ENCODE data around the gene FOXO3. TPM values are rescaled to one million over a fixed set of nuclear protein-coding genes. Genes with fewer than 3 reads are reported as not detected.

FOXO3 gene
- total RNA-seq, 1 experiment from 2014 or later = 10.5 TPM

- Histone ChIP-seq H3K9me3 (ENCODE audit: low read length) (no peaks in the 10 kb centered on the region), H3K4me1 (ENCODE audit: low read length) (peaks cover 2% of the 10 kb centered on the region; the same call in 1 of the 2 replicates), H3K36me3 (ENCODE audit: insufficient read depth, low read length) (no peaks in the 10 kb centered on the region), H3K4me3 (ENCODE audit: low read length) (no peak overlapping the region), H4K20me1 (ENCODE audit: insufficient read depth, low read depth, low read length) (peaks cover 57% of the 10 kb centered on the region), H2AFZ (ENCODE audit: low read length) (no peak overlapping the region), H3K9me2 (replicated peaks; ENCODE audit: insufficient read depth, low read length) (no peaks in the 10 kb centered on the region), H3K4me2 (ENCODE audit: low read depth, low read length, poor library complexity, severe bottlenecking) (no peak overlapping the region), H3K9ac (ENCODE audit: low read length) (no peak overlapping the region), H3K27ac (ENCODE audit: low read length) (no peak overlapping the region), H3K27me3 (ENCODE audit: low read length) (no peaks in the 10 kb centered on the region), H3K79me2 (ENCODE audit: low read length) (no peaks in the 10 kb centered on the region)
- no peak for DNase-seq
Observed at GRCh38 chr6:108632441-108632840, 71.7 kb downstream of the FOXO3 start.

- Histone ChIP-seq H4K20me1 (ENCODE audit: insufficient read depth, low read depth, low read length) (peaks cover 63% of the 10 kb centered on the region), H3K9me3 (ENCODE audit: low read length) (no peaks in the 10 kb centered on the region), H3K4me3 (ENCODE audit: low read length) (no peak overlapping the region), H3K9me2 (replicated peaks; ENCODE audit: insufficient read depth, low read length) (no peaks in the 10 kb centered on the region), H3K9ac (ENCODE audit: low read length) (no peak overlapping the region), H3K36me3 (ENCODE audit: insufficient read depth, low read length) (no peaks in the 10 kb centered on the region), H3K79me2 (ENCODE audit: low read length) (no peaks in the 10 kb centered on the region), H3K4me2 (ENCODE audit: low read depth, low read length, poor library complexity, severe bottlenecking) (no peak overlapping the region), H3K27me3 (ENCODE audit: low read length) (no peaks in the 10 kb centered on the region), H3K27ac (ENCODE audit: low read length) (no peak overlapping the region), H3K4me1 (ENCODE audit: low read length) (peaks cover 2% of the 10 kb centered on the region; the same call in 1 of the 2 replicates), H2AFZ (ENCODE audit: low read length) (no peak overlapping the region)
- DNase-seq = no peak
Observed at GRCh38 chr6:108633436-108633835, 72.7 kb downstream of the FOXO3 start.

GRCh38 chr6:108635505-108636226 lies 74.9 kb downstream of the FOXO3 start:
- no peaks in the 10 kb centered on the region for H3K79me2 ChIP-seq (ENCODE audit: low read length)
- H3K27me3 ChIP-seq (ENCODE audit: low read length) = no peaks in the 10 kb centered on the region
- H3K36me3 ChIP-seq (ENCODE audit: insufficient read depth, low read length) = no peaks in the 10 kb centered on the region
- H3K4me3 ChIP-seq (ENCODE audit: low read length) = no peak overlapping the region
- no peak overlapping the region for H2AFZ ChIP-seq (ENCODE audit: low read length)
- no peak overlapping the region for H3K27ac ChIP-seq (ENCODE audit: low read length)
- DNase-seq = no peak
- H3K9me2 ChIP-seq (replicated peaks; ENCODE audit: insufficient read depth, low read length) = no peaks in the 10 kb centered on the region
- no peak overlapping the region for H3K4me2 ChIP-seq (ENCODE audit: low read depth, low read length, poor library complexity, severe bottlenecking)
- H3K4me1 ChIP-seq (ENCODE audit: low read length) = peaks cover 2% of the 10 kb centered on the region; the same call in 1 of the 2 replicates
- H3K9me3 ChIP-seq (ENCODE audit: low read length) = no peaks in the 10 kb centered on the region
- H3K9ac ChIP-seq (ENCODE audit: low read length) = no peak overlapping the region
- H4K20me1 ChIP-seq (ENCODE audit: insufficient read depth, low read depth, low read length) = peaks cover 59% of the 10 kb centered on the region

- no peaks in the 10 kb centered on the region for H3K9me2 ChIP-seq (replicated peaks; ENCODE audit: insufficient read depth, low read length)
- H3K4me1 ChIP-seq (ENCODE audit: low read length) = peaks cover 2% of the 10 kb centered on the region; the same call in 1 of the 2 replicates
- no peak overlapping the region for H3K4me2 ChIP-seq (ENCODE audit: low read depth, low read length, poor library complexity, severe bottlenecking)
- peaks cover 59% of the 10 kb centered on the region for H4K20me1 ChIP-seq (ENCODE audit: insufficient read depth, low read depth, low read length)
- no peaks in the 10 kb centered on the region for H3K79me2 ChIP-seq (ENCODE audit: low read length)
- H3K9ac ChIP-seq (ENCODE audit: low read length) = no peak overlapping the region
- no peak overlapping the region for H3K4me3 ChIP-seq (ENCODE audit: low read length)
- H3K27me3 ChIP-seq (ENCODE audit: low read length) = no peaks in the 10 kb centered on the region
- H3K36me3 ChIP-seq (ENCODE audit: insufficient read depth, low read length) = no peaks in the 10 kb centered on the region
- H3K27ac ChIP-seq (ENCODE audit: low read length) = no peak overlapping the region
- H2AFZ ChIP-seq (ENCODE audit: low read length) = no peak overlapping the region
- DNase-seq = no peak
- H3K9me3 ChIP-seq (ENCODE audit: low read length) = no peaks in the 10 kb centered on the region
Observed at GRCh38 chr6:108637963-108638362, 77.2 kb downstream of the FOXO3 start.

GRCh38 chr6:108638993-108639392 lies 78.3 kb downstream of the FOXO3 start:
- Histone ChIP-seq H3K9ac (ENCODE audit: low read length) (no peak overlapping the region), H3K4me3 (ENCODE audit: low read length) (no peak overlapping the region), H3K9me3 (ENCODE audit: low read length) (no peaks in the 10 kb centered on the region), H2AFZ (ENCODE audit: low read length) (no peak overlapping the region), H3K36me3 (ENCODE audit: insufficient read depth, low read length) (no peaks in the 10 kb centered on the region), H3K79me2 (ENCODE audit: low read length) (no peaks in the 10 kb centered on the region), H3K27ac (ENCODE audit: low read length) (no peak overlapping the region), H3K9me2 (replicated peaks; ENCODE audit: insufficient read depth, low read length) (no peaks in the 10 kb centered on the region), H4K20me1 (ENCODE audit: insufficient read depth, low read depth, low read length) (peaks cover 56% of the 10 kb centered on the region), H3K4me1 (ENCODE audit: low read length) (peaks cover 2% of the 10 kb centered on the region; the same call in 1 of the 2 replicates), H3K27me3 (ENCODE audit: low read length) (no peaks in the 10 kb centered on the region), H3K4me2 (ENCODE audit: low read depth, low read length, poor library complexity, severe bottlenecking) (no peak overlapping the region)
- no peak for DNase-seq

GRCh38 chr6:108640104-108640503 lies 79.4 kb downstream of the FOXO3 start:
- Histone ChIP-seq H3K79me2 (ENCODE audit: low read length) (no peaks in the 10 kb centered on the region), H3K27ac (ENCODE audit: low read length) (no peak overlapping the region), H3K9ac (ENCODE audit: low read length) (no peak overlapping the region), H4K20me1 (ENCODE audit: insufficient read depth, low read depth, low read length) (peaks cover 53% of the 10 kb centered on the region), H3K4me2 (ENCODE audit: low read depth, low read length, poor library complexity, severe bottlenecking) (no peak overlapping the region), H3K9me2 (replicated peaks; ENCODE audit: insufficient read depth, low read length) (no peaks in the 10 kb centered on the region), H3K4me3 (ENCODE audit: low read length) (no peak overlapping the region), H3K27me3 (ENCODE audit: low read length) (no peaks in the 10 kb centered on the region), H3K36me3 (ENCODE audit: insufficient read depth, low read length) (no peaks in the 10 kb centered on the region), H2AFZ (ENCODE audit: low read length) (no peak overlapping the region), H3K9me3 (ENCODE audit: low read length) (no peaks in the 10 kb centered on the region), H3K4me1 (ENCODE audit: low read length) (peaks cover 2% of the 10 kb centered on the region; the same call in 1 of the 2 replicates)
- no peak for DNase-seq

- H3K9me2 ChIP-seq (replicated peaks; ENCODE audit: insufficient read depth, low read length) = no peaks in the 10 kb centered on the region
- H3K9ac ChIP-seq (ENCODE audit: low read length) = no peak overlapping the region
Observed at GRCh38 chr6:108643184-108643583, 82.5 kb downstream of the FOXO3 start.

GRCh38 chr6:108644252-108644651 lies 83.5 kb downstream of the FOXO3 start:
- no peaks in the 10 kb centered on the region for H3K27me3 ChIP-seq (ENCODE audit: low read length)
- H3K9ac ChIP-seq (ENCODE audit: low read length) = no peak overlapping the region
- H4K20me1 ChIP-seq (ENCODE audit: insufficient read depth, low read depth, low read length) = peaks cover 25% of the 10 kb centered on the region; the same call in 1 of the 2 replicates
- H3K36me3 ChIP-seq (ENCODE audit: insufficient read depth, low read length) = no peaks in the 10 kb centered on the region
- H3K4me2 ChIP-seq (ENCODE audit: low read depth, low read length, poor library complexity, severe bottlenecking) = no peak overlapping the region
- no peaks in the 10 kb centered on the region for H3K9me3 ChIP-seq (ENCODE audit: low read length)
- H2AFZ ChIP-seq (ENCODE audit: low read length) = no peak overlapping the region
- H3K27ac ChIP-seq (ENCODE audit: low read length) = no peak overlapping the region
- H3K4me3 ChIP-seq (ENCODE audit: low read length) = no peak overlapping the region
- H3K79me2 ChIP-seq (ENCODE audit: low read length) = no peaks in the 10 kb centered on the region
- no peaks in the 10 kb centered on the region for H3K4me1 ChIP-seq (ENCODE audit: low read length)
- H3K9me2 ChIP-seq (replicated peaks; ENCODE audit: insufficient read depth, low read length) = no peaks in the 10 kb centered on the region
- no peak for DNase-seq

More at GRCh38 chr6:108643184-108643583, 82.5 kb downstream of the FOXO3 start:
- H3K4me3 ChIP-seq (ENCODE audit: low read length) = no peak overlapping the region
- H3K36me3 ChIP-seq (ENCODE audit: insufficient read depth, low read length) = no peaks in the 10 kb centered on the region
- H4K20me1 ChIP-seq (ENCODE audit: insufficient read depth, low read depth, low read length) = peaks cover 34% of the 10 kb centered on the region; the same call in 1 of the 2 replicates
- no peaks in the 10 kb centered on the region for H3K9me3 ChIP-seq (ENCODE audit: low read length)
- H3K27me3 ChIP-seq (ENCODE audit: low read length) = no peaks in the 10 kb centered on the region
- DNase-seq = no peak
- no peak overlapping the region for H2AFZ ChIP-seq (ENCODE audit: low read length)
- no peak overlapping the region for H3K27ac ChIP-seq (ENCODE audit: low read length)
- no peaks in the 10 kb centered on the region for H3K79me2 ChIP-seq (ENCODE audit: low read length)
- no peak overlapping the region for H3K4me2 ChIP-seq (ENCODE audit: low read depth, low read length, poor library complexity, severe bottlenecking)
- H3K4me1 ChIP-seq (ENCODE audit: low read length) = no peaks in the 10 kb centered on the region

Measured in Karpas-422 (cell line).